Sigmoid colon (tissue), 4 donors: ENCODE measurements around the gene PDE4D.

Experiments used
- CTCF ChIP-seq, 4 experiments: fragments of 450-650 bp in 3 of 4; fragments of 200-600 bp in 1 of 4; IDR thresholded peaks; one replicate each; pipeline ENCODE4 v1.5.1; 2016 to 2019; ENCODE audit warnings: antibody characterized with exemption in 4 of 4, mild to moderate bottlenecking in 3 of 4, moderate library complexity in 2 of 4
- POLR2A ChIP-seq, 2 donors: fragments of 450-650 bp; IDR thresholded peaks; one replicate each; pipeline ENCODE4 v1.6.1; 2016; ENCODE audit warnings: antibody characterized with exemption in 2 of 2, mild to moderate bottlenecking in 2 of 2, moderate library complexity in 2 of 2
- POLR2AphosphoS5 ChIP-seq, 4 donors: sonication (generic); formaldehyde crosslinking; IDR thresholded peaks; one replicate each; pipeline ENCODE4 v1.6.1; 2017; ENCODE audit warnings: antibody characterized with exemption in 4 of 4

GRCh38 chr5:59169081-59169767 lies 724.3 kb downstream of the PDE4D start:
- no peak for TF ChIP-seq POLR2A (IDR thresholded peaks at IDR 0.05)
- TF ChIP-seq POLR2AphosphoS5 (IDR thresholded peaks at IDR 0.05), result no peak
- no peak for TF ChIP-seq CTCF (IDR thresholded peaks at IDR 0.05)
